Pericardium fibroblast (primary cell): ENCODE data around the gene ITGB1BP1. TPM values are rescaled to one million over a fixed set of nuclear protein-coding genes. Genes with fewer than 3 reads are reported as not detected.

Experiments used
- total RNA-seq: library from RNA; depleted of rRNA; stranded (reverse); fragments of >200 nt; gene quantifications from 2 replicates; pipeline ENCODE4 v1.2.3, GENCODE V29; 2015

ITGB1BP1 gene
- 43.9 and 57.4 TPM in 2 replicates for total RNA-seq

GRCh38 chr2:9423100-9423921, at the start of gene ITGB1BP1, which contains the start of gene CPSF3:
Gene ITGB1BP1, minus strand, starts transcription at chr2:9423528. Its CDS starts 4,831 bp downstream, at chr2:9418697.
Gene CPSF3, plus strand, starts transcription at chr2:9423654. Its CDS starts 120 bp downstream, at chr2:9423774.

Other genes starting within 250 kb of the ITGB1BP1 start
- 18.8 and 20.3 TPM in 2 replicates for gene ASAP2, start 216.7 kb downstream of the ITGB1BP1 start, total RNA-seq
- gene CPSF3, start 126 bp upstream of the ITGB1BP1 start, total RNA-seq, result 20.0 and 21.3 TPM in 2 replicates
- 61.8 and 62.3 TPM in 2 replicates for gene IAH1, start 51.0 kb upstream of the ITGB1BP1 start, total RNA-seq
- gene ADAM17, start 132.3 kb upstream of the ITGB1BP1 start, total RNA-seq, result 33.3 and 35.9 TPM in 2 replicates
- gene YWHAQ, start 207.5 kb upstream of the ITGB1BP1 start, total RNA-seq, result 179 and 207 TPM in 2 replicates